GM23338 (cell line): Measurements from ENCODE around the gene CHRNA7. TPM values are rescaled to one million over a fixed set of nuclear protein-coding genes. Genes with fewer than 3 reads are reported as not detected.

Experiments used
- ATAC-seq: fragments of 200-7000 bp; cut with Tn5 transposase; 3 replicates; pipeline ENCODE4 v1.9.1; 2020
- DNase-seq: peaks from one replicate; pipeline ENCODE4 v3.0.0-alpha.2; 2015; ENCODE audit warnings: low spot score
- H2AFZ ChIP-seq: fragments of 200-600 bp; sonication (generic); 2 replicates; pipeline ENCODE4 v1.8.0; 2016; ENCODE audit warnings: antibody characterized with exemption, mild to moderate bottlenecking, moderate library complexity
- H3F3A ChIP-seq: fragments of 200-600 bp; sonication (generic); replicated peaks from 2 replicates; pipeline ENCODE4 v1.8.0; 2017; ENCODE audit warnings: antibody characterized with exemption, mixed run types, low read depth
- H3K27ac ChIP-seq: fragments of 200-600 bp; sonication (generic); 2 replicates; pipeline ENCODE4 v1.6.1; 2016; ENCODE audit warnings: low read depth
- H3K27me3 ChIP-seq: fragments of 200-600 bp; sonication (generic); 2 replicates; pipeline ENCODE4 v1.8.0; 2016; ENCODE audit warnings: mild to moderate bottlenecking, mixed run types, moderate library complexity; ENCODE audit not compliant: insufficient read depth
- H3K36me3 ChIP-seq: fragments of 200-600 bp; sonication (generic); 2 replicates; pipeline ENCODE4 v1.8.0; 2016; ENCODE audit warnings: mild to moderate bottlenecking; ENCODE audit not compliant: insufficient read depth
- H3K4me1 ChIP-seq: fragments of 200-600 bp; sonication (generic); 2 replicates; pipeline ENCODE4 v1.8.0; 2016; ENCODE audit warnings: mild to moderate bottlenecking, moderate library complexity; ENCODE audit not compliant: insufficient read depth
- H3K4me2 ChIP-seq: fragments of 200-600 bp; sonication (generic); 2 replicates; pipeline ENCODE4 v1.7.1; 2017; ENCODE audit warnings: mixed run types
- H3K4me3 ChIP-seq: fragments of 200-600 bp; sonication (generic); 2 replicates; pipeline ENCODE4 v1.6.1; 2016; ENCODE audit warnings: mixed run types
- H3K79me2 ChIP-seq: fragments of 200-600 bp; sonication (generic); replicated peaks from 2 replicates; pipeline ENCODE4 v1.8.0; 2017; ENCODE audit warnings: mild to moderate bottlenecking; ENCODE audit not compliant: insufficient read depth
- H3K9me2 ChIP-seq: fragments of 200-600 bp; sonication (generic); 2 replicates; pipeline ENCODE4 v1.8.0; 2017; ENCODE audit not compliant: insufficient read depth
- H4K20me1 ChIP-seq: fragments of 200-600 bp; sonication (generic); replicated peaks from 2 replicates; pipeline ENCODE4 v1.8.0; 2017; ENCODE audit warnings: mild to moderate bottlenecking; ENCODE audit not compliant: insufficient read depth
- H3K27ac Mint-ChIP-seq: 2 replicates; pipeline ENCODE4 v1.8.0; 2020; ENCODE audit warnings: inconsistent platforms, mild to moderate bottlenecking, moderate library complexity, mixed read lengths
- H3K27me3 Mint-ChIP-seq: 3 replicates; pipeline ENCODE4 v1.8.0; 2022; ENCODE audit warnings: low read depth, mild to moderate bottlenecking, moderate library complexity, mixed read lengths, inconsistent platforms; ENCODE audit not compliant: insufficient read depth, poor library complexity
- H3K36me3 Mint-ChIP-seq: 3 replicates; pipeline ENCODE4 v1.8.0; 2021; ENCODE audit warnings: low read depth, mild to moderate bottlenecking, inconsistent platforms, moderate library complexity, mixed read lengths
- H3K4me1 Mint-ChIP-seq: 3 replicates; pipeline ENCODE4 v1.8.0; 2020; ENCODE audit warnings: mild to moderate bottlenecking, inconsistent platforms, mixed read lengths
- H3K4me3 Mint-ChIP-seq: 3 replicates; pipeline ENCODE4 v1.8.0; 2021; ENCODE audit warnings: moderate library complexity, mild to moderate bottlenecking, inconsistent platforms, mixed read lengths
- H3K9me3 Mint-ChIP-seq: 3 replicates; pipeline ENCODE4 v1.8.0; 2020; ENCODE audit warnings: moderate library complexity, mild to moderate bottlenecking, inconsistent platforms, mixed read lengths
- CREB1 ChIP-seq: fragments of 250-450 bp; sonication (Bioruptor Pico); IDR thresholded peaks from 2 replicates; pipeline ENCODE4 v1.5.0; 2020; ENCODE audit warnings: low read depth, mild to moderate bottlenecking, moderate library complexity
- CTCF ChIP-seq, 2 experiments: fragments of 200-600 bp in 1 of 2; sonication (generic) in 1 of 2; conservative IDR thresholded peaks; 2 replicates each; pipeline versions ENCODE4 v1.5.1 to v1.6.1; 2016 to 2017; ENCODE audit warnings: antibody characterized with exemption in 2 of 2, low read depth in 2 of 2, mild to moderate bottlenecking in 2 of 2, moderate library complexity in 1 of 2
- EZH2 ChIP-seq: fragments of 200-600 bp; sonication (generic); IDR thresholded peaks from one replicate; pipeline ENCODE4 v1.8.0; 2017; ENCODE audit warnings: antibody characterized with exemption, mild to moderate bottlenecking, low read depth; ENCODE audit not compliant: unreplicated experiment
- EZH2phosphoT487 ChIP-seq: fragments of 200-600 bp; sonication (generic); IDR thresholded peaks from one replicate; pipeline ENCODE4 v1.8.1; 2018; ENCODE audit warnings: antibody characterized with exemption; ENCODE audit not compliant: unreplicated experiment
- JUNB ChIP-seq: IDR thresholded peaks from one replicate; pipeline ENCODE4 v1.6.1; 2016; ENCODE audit warnings: antibody characterized with exemption; ENCODE audit not compliant: unreplicated experiment
- NANOG ChIP-seq: IDR thresholded peaks from 2 replicates; pipeline ENCODE4 v1.6.1; 2016; ENCODE audit warnings: antibody characterized with exemption, borderline replicate concordance
- POLR2AphosphoS5 ChIP-seq: IDR thresholded peaks from 2 replicates; pipeline ENCODE4 v1.6.1; 2016; ENCODE audit warnings: antibody characterized with exemption, low read depth
- REST ChIP-seq: IDR thresholded peaks from one replicate; pipeline ENCODE4 v1.6.1; 2018; ENCODE audit warnings: antibody characterized with exemption; ENCODE audit not compliant: unreplicated experiment
- STAT1 ChIP-seq: IDR thresholded peaks from one replicate; pipeline ENCODE4 v1.6.1; 2016; ENCODE audit warnings: antibody characterized with exemption; ENCODE audit not compliant: unreplicated experiment
- ZNF114 ChIP-seq: fragments of 250-450 bp; sonication (Bioruptor Pico); IDR thresholded peaks from 2 replicates; pipeline ENCODE4 v1.5.0; 2020; ENCODE audit warnings: mild to moderate bottlenecking, moderate library complexity
- ZNF331 ChIP-seq: fragments of 250-450 bp; sonication (Bioruptor Pico); IDR thresholded peaks from 2 replicates; pipeline ENCODE4 v1.5.0; 2020; ENCODE audit warnings: low read depth, mild to moderate bottlenecking, moderate library complexity
- ZNF462 ChIP-seq: fragments of 250-450 bp; sonication (Bioruptor Pico); IDR thresholded peaks from 2 replicates; pipeline ENCODE4 v1.5.0; 2020; ENCODE audit warnings: mild to moderate bottlenecking, moderate library complexity
- polyA plus RNA-seq: library from polyadenylated mRNA; unstranded; fragments of >200 nt; fragmentation: Nextera tagmentation; extraction: Ambion mirVana; gene quantifications from 2 replicates; pipeline ENCODE4 v1.2.1, GENCODE V29; 2016
- total RNA-seq: library from RNA; depleted of rRNA; stranded (reverse); fragments of >200 nt; shearing (Covaris generic); gene quantifications from 2 replicates; pipeline ENCODE4 v1.2.3, GENCODE V29; 2014
- TF ChIP-seq, protein P1 (sequence below): IDR thresholded peaks from 2 replicates; pipeline ENCODE4 v1.6.1; 2016; ENCODE audit warnings: antibody characterized with exemption

Gene CHRNA7
- total and polyA plus RNA-seq, 2 experiments from 2014 or later = 4.6 to 8.2 TPM

GRCh38 chr15:32004249-32004648 lies 26.1 kb upstream of the CHRNA7 start:
- no peaks in the 10 kb centered on the region for H3K4me1 ChIP-seq
- H3K27ac ChIP-seq = no peak overlapping the region
- no peak overlapping the region for H3K4me2 ChIP-seq
- H3K4me3 ChIP-seq = no peak overlapping the region
- H2AFZ ChIP-seq = no peak overlapping the region
- ATAC-seq = no peak
- peaks cover 2% of the 10 kb centered on the region for H3K27me3 Mint-ChIP-seq
- H3K79me2 ChIP-seq = no peaks in the 10 kb centered on the region
- no peak overlapping the region for H3K27ac Mint-ChIP-seq
- no peaks in the 10 kb centered on the region for H3K36me3 ChIP-seq
- H3K4me1 Mint-ChIP-seq = no peaks in the 10 kb centered on the region
- TF ChIP-seq NANOG (no peak), EZH2phosphoT487 (no peak), ZNF331 (CRISPR knock-in tag) (no peak), EZH2 (no peak), STAT1 (no peak), JUNB (no peak), ZNF114 (CRISPR knock-in tag) (no peak), CREB1 (CRISPR knock-in tag) (no peak), ZNF462 (CRISPR knock-in tag) (no peak), REST (no peak), POLR2AphosphoS5 (no peak), CTCF (conservative IDR thresholded peaks at IDR 0.05; ENCODE audit: low read depth in 2 of 2) (no peak)
- TF ChIP-seq, protein P1, sequence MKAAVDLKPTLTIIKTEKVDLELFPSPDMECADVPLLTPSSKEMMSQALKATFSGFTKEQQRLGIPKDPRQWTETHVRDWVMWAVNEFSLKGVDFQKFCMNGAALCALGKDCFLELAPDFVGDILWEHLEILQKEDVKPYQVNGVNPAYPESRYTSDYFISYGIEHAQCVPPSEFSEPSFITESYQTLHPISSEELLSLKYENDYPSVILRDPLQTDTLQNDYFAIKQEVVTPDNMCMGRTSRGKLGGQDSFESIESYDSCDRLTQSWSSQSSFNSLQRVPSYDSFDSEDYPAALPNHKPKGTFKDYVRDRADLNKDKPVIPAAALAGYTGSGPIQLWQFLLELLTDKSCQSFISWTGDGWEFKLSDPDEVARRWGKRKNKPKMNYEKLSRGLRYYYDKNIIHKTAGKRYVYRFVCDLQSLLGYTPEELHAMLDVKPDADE = no peak
- H3K27me3 ChIP-seq = no peaks in the 10 kb centered on the region
- DNase-seq = no peak
- peaks cover 10% of the 10 kb centered on the region for H3K9me2 ChIP-seq
- no peaks in the 10 kb centered on the region for H4K20me1 ChIP-seq
- H3K9me3 Mint-ChIP-seq = no peaks in the 10 kb centered on the region; the same call in 2 of the 3 replicates
- H3K4me3 Mint-ChIP-seq = no peak overlapping the region
- H3F3A ChIP-seq = no peaks in the 10 kb centered on the region
- no peaks in the 10 kb centered on the region for H3K36me3 Mint-ChIP-seq
